Measurements from ENCODE around the gene NFE2. TPM values are rescaled to one million over a fixed set of nuclear protein-coding genes. Genes with fewer than 3 reads are reported as not detected.

NFE2 gene
- total and polyA plus RNA-seq, 2 of the 8 experiments (the other 6 are each of a cell fraction or from before 2014, with no cell fraction given), result 2.0 to 6.1 TPM

DNA sequence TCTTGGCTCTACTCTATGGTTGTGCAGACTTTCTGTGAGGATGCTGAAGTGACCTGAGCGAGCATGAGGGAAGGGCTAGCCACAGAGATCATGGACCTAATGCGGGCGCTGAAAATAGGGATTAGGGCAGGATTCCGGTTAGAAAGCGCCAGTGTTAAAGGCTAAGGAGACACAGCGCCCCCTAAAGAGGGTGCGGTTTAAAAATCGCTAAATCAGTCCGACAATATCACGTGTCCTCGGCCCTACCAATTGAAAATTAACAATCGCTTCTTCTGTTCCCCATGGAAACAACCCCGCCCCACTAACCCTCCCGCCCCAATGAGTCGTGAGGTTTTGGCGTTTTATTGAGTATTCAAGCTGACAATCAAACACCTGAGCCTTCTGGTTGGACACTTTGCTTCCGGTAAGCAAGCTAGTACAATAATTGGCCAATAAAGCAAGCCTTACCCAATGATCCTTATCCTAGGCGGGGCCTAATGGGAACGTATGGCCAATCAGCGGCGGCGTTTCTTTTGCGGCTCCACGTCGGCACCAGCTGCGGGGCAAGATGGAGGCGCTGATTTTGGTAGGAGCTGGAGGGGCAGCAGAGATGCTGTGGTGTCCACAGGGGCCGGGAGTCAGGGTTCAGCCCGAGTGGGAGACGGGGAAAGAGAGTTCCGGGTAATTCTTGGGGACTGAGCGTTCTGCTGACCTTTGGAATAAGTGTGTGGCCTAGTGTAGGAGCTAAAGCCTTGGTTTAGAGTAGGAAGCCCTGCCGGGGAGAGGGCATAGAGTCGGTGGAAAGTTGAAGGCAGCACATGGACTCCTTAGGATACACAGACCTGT lies 24.0 kb upstream of the NFE2 start, which contains the start of gene COPZ1 (continued):
- TF ChIP-seq, protein P1, sequence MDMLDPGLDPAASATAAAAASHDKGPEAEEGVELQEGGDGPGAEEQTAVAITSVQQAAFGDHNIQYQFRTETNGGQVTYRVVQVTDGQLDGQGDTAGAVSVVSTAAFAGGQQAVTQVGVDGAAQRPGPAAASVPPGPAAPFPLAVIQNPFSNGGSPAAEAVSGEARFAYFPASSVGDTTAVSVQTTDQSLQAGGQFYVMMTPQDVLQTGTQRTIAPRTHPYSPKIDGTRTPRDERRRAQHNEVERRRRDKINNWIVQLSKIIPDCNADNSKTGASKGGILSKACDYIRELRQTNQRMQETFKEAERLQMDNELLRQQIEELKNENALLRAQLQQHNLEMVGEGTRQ (IDR thresholded peaks at IDR 0.05; ENCODE audit: low read length), result peak; percentile 85
- TF ChIP-seq, protein P2, sequence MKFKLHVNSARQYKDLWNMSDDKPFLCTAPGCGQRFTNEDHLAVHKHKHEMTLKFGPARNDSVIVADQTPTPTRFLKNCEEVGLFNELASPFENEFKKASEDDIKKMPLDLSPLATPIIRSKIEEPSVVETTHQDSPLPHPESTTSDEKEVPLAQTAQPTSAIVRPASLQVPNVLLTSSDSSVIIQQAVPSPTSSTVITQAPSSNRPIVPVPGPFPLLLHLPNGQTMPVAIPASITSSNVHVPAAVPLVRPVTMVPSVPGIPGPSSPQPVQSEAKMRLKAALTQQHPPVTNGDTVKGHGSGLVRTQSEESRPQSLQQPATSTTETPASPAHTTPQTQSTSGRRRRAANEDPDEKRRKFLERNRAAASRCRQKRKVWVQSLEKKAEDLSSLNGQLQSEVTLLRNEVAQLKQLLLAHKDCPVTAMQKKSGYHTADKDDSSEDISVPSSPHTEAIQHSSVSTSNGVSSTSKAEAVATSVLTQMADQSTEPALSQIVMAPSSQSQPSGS (IDR thresholded peaks at IDR 0.05; ENCODE audit: low read length), result no peak
- TF ChIP-seq, protein P3, sequence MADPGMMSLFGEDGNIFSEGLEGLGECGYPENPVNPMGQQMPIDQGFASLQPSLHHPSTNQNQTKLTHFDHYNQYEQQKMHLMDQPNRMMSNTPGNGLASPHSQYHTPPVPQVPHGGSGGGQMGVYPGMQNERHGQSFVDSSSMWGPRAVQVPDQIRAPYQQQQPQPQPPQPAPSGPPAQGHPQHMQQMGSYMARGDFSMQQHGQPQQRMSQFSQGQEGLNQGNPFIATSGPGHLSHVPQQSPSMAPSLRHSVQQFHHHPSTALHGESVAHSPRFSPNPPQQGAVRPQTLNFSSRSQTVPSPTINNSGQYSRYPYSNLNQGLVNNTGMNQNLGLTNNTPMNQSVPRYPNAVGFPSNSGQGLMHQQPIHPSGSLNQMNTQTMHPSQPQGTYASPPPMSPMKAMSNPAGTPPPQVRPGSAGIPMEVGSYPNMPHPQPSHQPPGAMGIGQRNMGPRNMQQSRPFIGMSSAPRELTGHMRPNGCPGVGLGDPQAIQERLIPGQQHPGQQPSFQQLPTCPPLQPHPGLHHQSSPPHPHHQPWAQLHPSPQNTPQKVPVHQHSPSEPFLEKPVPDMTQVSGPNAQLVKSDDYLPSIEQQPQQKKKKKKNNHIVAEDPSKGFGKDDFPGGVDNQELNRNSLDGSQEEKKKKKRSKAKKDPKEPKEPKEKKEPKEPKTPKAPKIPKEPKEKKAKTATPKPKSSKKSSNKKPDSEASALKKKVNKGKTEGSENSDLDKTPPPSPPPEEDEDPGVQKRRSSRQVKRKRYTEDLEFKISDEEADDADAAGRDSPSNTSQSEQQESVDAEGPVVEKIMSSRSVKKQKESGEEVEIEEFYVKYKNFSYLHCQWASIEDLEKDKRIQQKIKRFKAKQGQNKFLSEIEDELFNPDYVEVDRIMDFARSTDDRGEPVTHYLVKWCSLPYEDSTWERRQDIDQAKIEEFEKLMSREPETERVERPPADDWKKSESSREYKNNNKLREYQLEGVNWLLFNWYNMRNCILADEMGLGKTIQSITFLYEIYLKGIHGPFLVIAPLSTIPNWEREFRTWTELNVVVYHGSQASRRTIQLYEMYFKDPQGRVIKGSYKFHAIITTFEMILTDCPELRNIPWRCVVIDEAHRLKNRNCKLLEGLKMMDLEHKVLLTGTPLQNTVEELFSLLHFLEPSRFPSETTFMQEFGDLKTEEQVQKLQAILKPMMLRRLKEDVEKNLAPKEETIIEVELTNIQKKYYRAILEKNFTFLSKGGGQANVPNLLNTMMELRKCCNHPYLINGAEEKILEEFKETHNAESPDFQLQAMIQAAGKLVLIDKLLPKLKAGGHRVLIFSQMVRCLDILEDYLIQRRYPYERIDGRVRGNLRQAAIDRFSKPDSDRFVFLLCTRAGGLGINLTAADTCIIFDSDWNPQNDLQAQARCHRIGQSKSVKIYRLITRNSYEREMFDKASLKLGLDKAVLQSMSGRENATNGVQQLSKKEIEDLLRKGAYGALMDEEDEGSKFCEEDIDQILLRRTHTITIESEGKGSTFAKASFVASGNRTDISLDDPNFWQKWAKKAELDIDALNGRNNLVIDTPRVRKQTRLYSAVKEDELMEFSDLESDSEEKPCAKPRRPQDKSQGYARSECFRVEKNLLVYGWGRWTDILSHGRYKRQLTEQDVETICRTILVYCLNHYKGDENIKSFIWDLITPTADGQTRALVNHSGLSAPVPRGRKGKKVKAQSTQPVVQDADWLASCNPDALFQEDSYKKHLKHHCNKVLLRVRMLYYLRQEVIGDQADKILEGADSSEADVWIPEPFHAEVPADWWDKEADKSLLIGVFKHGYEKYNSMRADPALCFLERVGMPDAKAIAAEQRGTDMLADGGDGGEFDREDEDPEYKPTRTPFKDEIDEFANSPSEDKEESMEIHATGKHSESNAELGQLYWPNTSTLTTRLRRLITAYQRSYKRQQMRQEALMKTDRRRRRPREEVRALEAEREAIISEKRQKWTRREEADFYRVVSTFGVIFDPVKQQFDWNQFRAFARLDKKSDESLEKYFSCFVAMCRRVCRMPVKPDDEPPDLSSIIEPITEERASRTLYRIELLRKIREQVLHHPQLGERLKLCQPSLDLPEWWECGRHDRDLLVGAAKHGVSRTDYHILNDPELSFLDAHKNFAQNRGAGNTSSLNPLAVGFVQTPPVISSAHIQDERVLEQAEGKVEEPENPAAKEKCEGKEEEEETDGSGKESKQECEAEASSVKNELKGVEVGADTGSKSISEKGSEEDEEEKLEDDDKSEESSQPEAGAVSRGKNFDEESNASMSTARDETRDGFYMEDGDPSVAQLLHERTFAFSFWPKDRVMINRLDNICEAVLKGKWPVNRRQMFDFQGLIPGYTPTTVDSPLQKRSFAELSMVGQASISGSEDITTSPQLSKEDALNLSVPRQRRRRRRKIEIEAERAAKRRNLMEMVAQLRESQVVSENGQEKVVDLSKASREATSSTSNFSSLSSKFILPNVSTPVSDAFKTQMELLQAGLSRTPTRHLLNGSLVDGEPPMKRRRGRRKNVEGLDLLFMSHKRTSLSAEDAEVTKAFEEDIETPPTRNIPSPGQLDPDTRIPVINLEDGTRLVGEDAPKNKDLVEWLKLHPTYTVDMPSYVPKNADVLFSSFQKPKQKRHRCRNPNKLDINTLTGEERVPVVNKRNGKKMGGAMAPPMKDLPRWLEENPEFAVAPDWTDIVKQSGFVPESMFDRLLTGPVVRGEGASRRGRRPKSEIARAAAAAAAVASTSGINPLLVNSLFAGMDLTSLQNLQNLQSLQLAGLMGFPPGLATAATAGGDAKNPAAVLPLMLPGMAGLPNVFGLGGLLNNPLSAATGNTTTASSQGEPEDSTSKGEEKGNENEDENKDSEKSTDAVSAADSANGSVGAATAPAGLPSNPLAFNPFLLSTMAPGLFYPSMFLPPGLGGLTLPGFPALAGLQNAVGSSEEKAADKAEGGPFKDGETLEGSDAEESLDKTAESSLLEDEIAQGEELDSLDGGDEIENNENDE (IDR thresholded peaks at IDR 0.05; ENCODE audit: insufficient replicate concordance, low read length), result no peak
- TF ChIP-seq RFX5 (IDR thresholded peaks at IDR 0.05; ENCODE audit: borderline replicate concordance, low read depth, low read length) (peak; percentile 60; the same call in 1 of the 2 replicates), KDM5A (IDR thresholded peaks at IDR 0.05; ENCODE audit: low read length) (peak; percentile 94), BACH1 (IDR thresholded peaks at IDR 0.05; ENCODE audit: low read length) (no peak)

Data from H1 (cell line).